K562 (cell line): ENCODE measurements around the gene MOCOS.

Experiments
- ATF1 ChIP-seq, 2 experiments: fragments of 450-650 bp in 1 of 2; IDR thresholded peaks; 2 replicates each; pipeline ENCODE4 v1.6.1; 2016; ENCODE audit warnings: missing compliant biosample characterization in 1 of 2, missing genetic modification characterization in 1 of 2
- EGR1 ChIP-seq: fragments of 450-650 bp; conservative IDR thresholded peaks from 2 replicates; pipeline ENCODE4 v1.6.1; 2017; ENCODE audit warnings: mild to moderate bottlenecking
- EZH2 ChIP-seq: IDR thresholded peaks from 2 replicates; pipeline ENCODE4 v1.6.1; 2012; ENCODE audit warnings: low read depth, mild to moderate bottlenecking, inconsistent platforms, low read length, borderline replicate concordance
- ZNF785 ChIP-seq: fragments of 250-450 bp; sonication (Bioruptor Pico); IDR thresholded peaks from 2 replicates; pipeline ENCODE4 v1.4.0; 2020; ENCODE audit warnings: mild to moderate bottlenecking
- TF ChIP-seq, protein P1 (sequence below), 3 experiments: IDR thresholded peaks in 2 of 3; conservative IDR thresholded peaks in 1 of 3; 2 replicates each; pipeline ENCODE4 v1.5.1; 2011 to 2012; ENCODE audit warnings: low read length in 3 of 3, mild to moderate bottlenecking in 3 of 3, control low read depth in 2 of 3, improper control_type of control experiment in 1 of 3, inconsistent platforms in 1 of 3, low read depth in 1 of 3, mixed read lengths in 1 of 3, moderate library complexity in 1 of 3; ENCODE audit not compliant: insufficient read depth in 2 of 3

DNA sequence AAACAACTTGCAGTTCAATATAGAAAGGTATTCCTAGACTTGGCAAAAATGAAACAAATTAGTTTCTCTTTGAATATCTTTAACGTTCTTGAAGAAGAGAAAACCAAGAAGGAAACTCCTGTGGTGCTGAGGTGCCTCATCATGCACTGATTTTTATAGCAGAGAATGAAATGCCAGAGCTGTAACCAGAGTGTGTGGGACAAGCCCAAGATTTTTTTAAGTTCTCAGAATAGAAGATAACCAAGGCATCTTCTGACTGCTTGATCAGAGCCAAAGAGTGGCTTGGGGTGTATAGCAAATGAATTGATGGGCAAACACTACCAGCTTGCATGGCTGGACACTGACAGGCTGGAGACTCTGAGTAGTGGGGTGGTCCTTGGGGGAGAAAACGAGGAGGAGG, 118.1 kb downstream of the MOCOS start:
- TF ChIP-seq EGR1 (no peak), ATF1 (CRISPR knock-in tag; IDR thresholded peaks at IDR 0.05) (no peak), ATF1 (tag; IDR thresholded peaks at IDR 0.05) (no peak), ZNF785 (no peak), EZH2 (no peak)
- TF ChIP-seq, protein P1, sequence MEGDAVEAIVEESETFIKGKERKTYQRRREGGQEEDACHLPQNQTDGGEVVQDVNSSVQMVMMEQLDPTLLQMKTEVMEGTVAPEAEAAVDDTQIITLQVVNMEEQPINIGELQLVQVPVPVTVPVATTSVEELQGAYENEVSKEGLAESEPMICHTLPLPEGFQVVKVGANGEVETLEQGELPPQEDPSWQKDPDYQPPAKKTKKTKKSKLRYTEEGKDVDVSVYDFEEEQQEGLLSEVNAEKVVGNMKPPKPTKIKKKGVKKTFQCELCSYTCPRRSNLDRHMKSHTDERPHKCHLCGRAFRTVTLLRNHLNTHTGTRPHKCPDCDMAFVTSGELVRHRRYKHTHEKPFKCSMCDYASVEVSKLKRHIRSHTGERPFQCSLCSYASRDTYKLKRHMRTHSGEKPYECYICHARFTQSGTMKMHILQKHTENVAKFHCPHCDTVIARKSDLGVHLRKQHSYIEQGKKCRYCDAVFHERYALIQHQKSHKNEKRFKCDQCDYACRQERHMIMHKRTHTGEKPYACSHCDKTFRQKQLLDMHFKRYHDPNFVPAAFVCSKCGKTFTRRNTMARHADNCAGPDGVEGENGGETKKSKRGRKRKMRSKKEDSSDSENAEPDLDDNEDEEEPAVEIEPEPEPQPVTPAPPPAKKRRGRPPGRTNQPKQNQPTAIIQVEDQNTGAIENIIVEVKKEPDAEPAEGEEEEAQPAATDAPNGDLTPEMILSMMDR (IDR thresholded peaks at IDR 0.05 in 2 of 3, conservative IDR thresholded peaks at IDR 0.05 in 1 of 3; ENCODE audit: insufficient read depth in 2 of 3, low read depth in 1 of 3, low read length in 3 of 3): no peak
